ENCODE measurements around the gene TMEM130. TPM values are rescaled to one million over a fixed set of nuclear protein-coding genes. Genes with fewer than 3 reads are reported as not detected.
"Not testable (repeated sequence)": the region's sequence is repeated elsewhere in the genome, so short reads cannot be mapped to it uniquely, and the experiment has no call there.

Gene TMEM130
- total RNA-seq, 1 experiment from 2014 or later, result not detected

DNA sequence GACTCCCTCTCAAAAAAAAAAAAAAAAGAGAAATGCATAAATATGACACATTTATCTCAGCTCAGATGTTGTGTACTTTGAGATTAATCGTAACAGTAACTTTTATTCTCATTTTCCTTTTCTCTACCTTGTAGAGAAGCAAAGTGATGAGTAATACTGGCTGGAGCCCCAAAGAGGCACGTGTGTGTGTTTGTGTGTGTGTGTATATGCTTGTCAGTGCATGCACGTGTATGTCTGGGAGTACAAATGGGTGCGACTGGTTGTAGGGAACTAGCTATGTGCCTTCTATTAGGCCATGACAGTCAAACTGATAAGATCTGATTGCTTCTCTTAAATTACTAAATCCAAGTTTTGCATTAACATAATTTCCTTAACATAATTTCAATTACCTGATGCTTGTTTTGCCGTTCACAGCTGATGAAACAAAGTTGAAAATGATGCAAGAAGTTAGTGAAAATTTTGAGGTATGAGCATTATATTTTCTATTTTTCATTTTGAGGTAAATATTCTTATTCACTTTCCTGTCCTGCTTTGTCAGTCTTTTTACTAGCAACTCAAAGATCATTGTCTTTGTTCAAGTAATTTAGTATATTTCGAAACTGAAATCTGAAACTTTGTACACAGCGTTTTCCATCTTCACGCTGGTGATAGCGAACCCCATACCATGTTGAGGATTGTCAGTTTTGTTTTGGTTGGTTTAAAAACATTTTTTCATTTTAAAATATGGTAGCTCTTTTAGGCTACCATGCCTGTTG lies 11.9 kb upstream of the TMEM130 start:
- Histone ChIP-seq H3K27me3 (no peaks in the 10 kb centered on the region), H3K4me1 (no peaks in the 10 kb centered on the region), H3K27ac (no peak overlapping the region), H3K9me3 (replicated peaks) (no peaks in the 10 kb centered on the region), H3K36me3 (peaks cover 49% of the 10 kb centered on the region), H3K4me3 (no peak overlapping the region)
- no peak for DNase-seq

- H3K9me3 ChIP-seq (replicated peaks), result no peaks in the 10 kb centered on the region
- no peak overlapping the region for H3K27ac ChIP-seq
Measured at GRCh38 chr7:98880485-98880884, 10.7 kb upstream of the TMEM130 start.

DNA sequence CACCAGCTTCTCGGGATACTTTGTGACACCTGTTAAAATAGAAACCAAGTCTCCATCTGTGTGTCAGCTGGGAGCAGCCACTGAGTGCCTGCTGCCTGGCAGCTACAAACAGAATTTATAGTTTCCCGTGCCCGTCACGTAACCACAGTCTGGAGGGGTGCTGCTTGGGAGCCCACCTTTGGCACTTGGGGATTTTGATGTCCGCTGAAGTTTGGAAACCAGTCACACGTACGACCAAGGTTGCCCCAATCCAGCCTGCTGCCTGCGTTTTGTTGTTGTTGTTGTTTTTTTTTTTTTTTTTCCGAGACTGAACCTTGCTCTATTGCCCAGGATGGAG lies 10.1 kb upstream of the TMEM130 start:
- H3K27me3 ChIP-seq, result 0 out of 2 replicates have a peak, but pooled peaks cover 3% of the 10 kb centered on the region
- H3K27ac ChIP-seq, result no peak overlapping the region
- H3K4me3 ChIP-seq, result peak overlapping the region; percentile 92
- peaks cover 36% of the 10 kb centered on the region for H3K36me3 ChIP-seq
- no peak for DNase-seq
- H3K4me1 ChIP-seq, result no peaks in the 10 kb centered on the region
- H3K9me3 ChIP-seq (replicated peaks), result no peaks in the 10 kb centered on the region

More at GRCh38 chr7:98880485-98880884, 10.7 kb upstream of the TMEM130 start:
- Histone ChIP-seq H3K36me3 (peaks cover 41% of the 10 kb centered on the region), H3K4me3 (no peak overlapping the region), H3K27me3 (0 out of 2 replicates have a peak, but pooled peaks cover under 1% of the 10 kb centered on the region), H3K4me1 (no peaks in the 10 kb centered on the region)
- DNase-seq, result no peak

DNA sequence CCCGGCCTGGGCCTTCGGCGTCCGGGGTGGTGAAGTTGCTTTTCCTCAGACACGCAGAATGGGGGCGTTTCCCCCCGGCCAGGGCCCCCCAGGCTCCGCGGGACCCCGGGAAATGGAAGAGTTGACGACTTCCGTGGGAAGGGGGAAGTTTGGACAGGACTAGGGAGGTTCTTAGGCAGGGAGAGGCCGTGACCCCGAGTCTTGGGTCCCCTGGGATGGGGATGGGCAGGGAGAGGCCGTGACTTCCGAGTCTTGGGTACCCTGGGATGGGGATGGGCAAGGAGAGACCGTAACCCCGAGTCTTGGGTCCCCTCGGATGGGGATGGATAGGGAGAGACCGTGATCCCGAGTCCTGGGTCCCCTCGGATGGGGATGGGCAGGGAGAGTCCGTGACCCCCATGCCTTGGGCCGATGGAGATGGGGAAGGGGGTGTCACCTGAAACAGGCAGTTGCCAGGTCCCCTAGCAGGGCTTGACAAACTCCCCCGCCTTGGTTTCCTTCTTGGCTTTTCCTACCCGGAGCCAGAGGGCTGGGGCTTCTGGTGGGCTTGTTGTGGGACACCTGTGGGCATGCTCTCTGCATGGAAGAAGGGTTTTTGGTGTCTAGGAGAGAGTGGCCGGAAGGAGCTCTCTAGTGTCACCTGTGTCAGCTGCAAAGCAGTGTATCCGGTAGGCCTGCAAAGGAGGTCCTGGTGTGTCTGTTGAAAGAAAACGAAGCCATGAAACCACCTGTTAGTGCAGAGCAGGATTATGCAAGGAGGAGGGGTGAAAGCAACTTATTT lies 9.6 kb upstream of the TMEM130 start:
- H3K27ac ChIP-seq, result peak overlapping the region; percentile 72
- H3K36me3 ChIP-seq, result peaks cover 30% of the 10 kb centered on the region
- DNase-seq, result peak; percentile 33 to 65
- H3K4me1 ChIP-seq, result no peaks in the 10 kb centered on the region
- no peaks in the 10 kb centered on the region for H3K9me3 ChIP-seq (replicated peaks)
- peak overlapping the region; percentile 92 for H3K4me3 ChIP-seq
- 0 out of 2 replicates have a peak, but pooled peaks cover 3% of the 10 kb centered on the region for H3K27me3 ChIP-seq

DNA sequence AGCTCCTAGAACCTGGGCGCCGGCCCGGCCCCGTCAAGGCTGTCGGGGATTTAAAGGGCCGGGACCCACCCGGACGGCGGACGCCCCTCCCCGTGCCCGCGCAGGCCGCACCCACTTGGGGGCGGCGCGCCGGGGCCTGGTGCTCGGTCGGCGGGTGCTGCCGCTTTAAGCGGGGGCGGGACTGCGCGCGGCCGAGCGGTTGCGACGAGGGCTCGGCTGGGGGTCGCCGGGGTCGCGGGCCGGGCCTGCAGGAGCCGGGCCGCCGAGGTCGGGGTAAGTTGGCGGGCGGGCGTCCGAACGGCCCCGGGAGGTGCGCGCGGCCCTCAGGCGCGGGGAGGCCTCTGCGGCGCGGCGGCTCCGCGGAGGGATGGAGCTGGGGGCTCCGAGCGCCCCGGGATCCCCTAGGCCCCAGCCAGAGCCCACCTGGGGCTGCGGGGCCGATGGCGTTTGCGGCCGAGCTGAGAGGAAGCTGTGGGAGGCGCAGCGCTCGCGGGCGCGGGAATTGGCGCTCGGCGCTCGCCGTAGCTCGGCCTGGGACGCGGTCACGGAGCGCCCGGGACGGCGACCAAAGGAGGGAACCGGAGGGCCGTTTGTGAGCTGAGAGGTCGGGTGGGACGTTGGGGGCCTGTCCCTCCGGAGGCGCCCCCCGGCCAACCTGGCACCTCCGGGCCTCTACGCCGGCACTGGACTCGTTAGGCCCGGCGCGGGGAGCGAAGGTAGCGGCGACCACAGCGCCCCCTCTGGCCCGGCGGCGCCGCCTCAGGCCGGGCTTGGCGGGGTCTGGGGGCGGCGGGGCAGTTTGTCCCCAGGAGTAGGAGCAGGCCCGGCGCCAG lies 8.8 kb upstream of the TMEM130 start, which contains the start of gene TRRAP:
TSS of gene TRRAP (plus strand) at position 168 of the 833 bp plus-strand sequence. CDS start 2,619 bp downstream, outside the sequence.
- H3K27me3 ChIP-seq, result 0 out of 2 replicates have a peak, but pooled peaks cover 3% of the 10 kb centered on the region
- peaks cover 24% of the 10 kb centered on the region for H3K36me3 ChIP-seq
- H3K4me3 ChIP-seq, result peak within 1 kb of the TSS; percentile 92
- peak within 1 kb of the TSS; percentile 72 for H3K27ac ChIP-seq
- H3K9me3 ChIP-seq (replicated peaks), result no peaks in the 10 kb centered on the region
- no peaks in the 10 kb centered on the region for H3K4me1 ChIP-seq
- peak; percentile 69 to 75 for DNase-seq

GRCh38 chr7:98877692-98878364 lies 8.0 kb upstream of the TMEM130 start:
- DNase-seq, result no peak
- no peaks in the 10 kb centered on the region for H3K9me3 ChIP-seq (replicated peaks)
- peak overlapping the region; percentile 92 for H3K4me3 ChIP-seq
- peaks cover 16% of the 10 kb centered on the region for H3K36me3 ChIP-seq
- H3K27me3 ChIP-seq, result 0 out of 2 replicates have a peak, but pooled peaks cover 3% of the 10 kb centered on the region
- no peaks in the 10 kb centered on the region for H3K4me1 ChIP-seq
- no peak overlapping the region for H3K27ac ChIP-seq

DNA sequence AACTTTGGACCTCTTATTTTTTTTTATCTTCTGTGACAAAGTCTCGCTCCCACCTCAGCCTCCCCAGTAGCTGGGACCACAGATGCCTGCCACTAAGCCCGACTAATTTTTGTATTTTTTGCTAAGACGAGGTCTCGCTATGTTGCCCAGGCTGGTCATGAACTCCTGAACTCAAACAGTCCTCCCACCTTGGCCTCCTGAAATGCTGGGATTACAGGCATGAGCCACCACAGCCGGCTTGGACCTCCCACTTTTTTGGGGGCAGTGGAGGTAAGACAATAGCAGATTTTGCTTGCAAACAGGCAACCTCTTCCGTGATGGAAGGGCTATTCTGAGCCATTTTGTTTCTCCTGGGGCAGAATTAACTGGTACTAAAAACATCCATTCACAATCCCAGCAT lies 7.3 kb upstream of the TMEM130 start:
- no peaks in the 10 kb centered on the region for H3K9me3 ChIP-seq (replicated peaks)
- H3K4me3 ChIP-seq, result no peak overlapping the region
- no peak overlapping the region for H3K27ac ChIP-seq
- no peaks in the 10 kb centered on the region for H3K4me1 ChIP-seq
- 0 out of 2 replicates have a peak, but pooled peaks cover 3% of the 10 kb centered on the region for H3K27me3 ChIP-seq
- DNase-seq, result no peak
- H3K36me3 ChIP-seq, result peaks cover 12% of the 10 kb centered on the region

DNA sequence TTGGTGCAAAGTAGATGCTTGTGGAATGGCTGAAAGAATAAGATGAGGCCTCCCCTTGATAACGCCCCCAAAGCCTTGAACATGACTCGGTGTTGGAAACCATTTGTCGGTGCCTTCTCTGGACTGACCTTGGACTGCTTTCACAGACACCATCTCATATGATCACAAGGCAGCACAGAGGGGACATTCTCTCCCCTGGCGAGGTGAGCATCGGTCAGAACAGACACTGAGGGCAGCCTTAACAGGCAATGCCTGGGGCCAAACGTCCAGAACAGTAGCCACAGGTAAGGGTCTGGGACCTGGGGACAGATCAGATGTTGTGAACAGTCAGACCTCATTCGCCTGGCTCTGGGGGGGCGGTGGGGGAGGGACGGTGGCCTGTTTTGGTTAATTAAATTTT lies 5.7 kb upstream of the TMEM130 start:
- Histone ChIP-seq H3K4me3 (no peak overlapping the region), H3K9me3 (replicated peaks) (no peaks in the 10 kb centered on the region), H3K36me3 (no peaks in the 10 kb centered on the region; the same call in 1 of the 2 replicates), H3K27ac (no peak overlapping the region), H3K4me1 (no peaks in the 10 kb centered on the region), H3K27me3 (peaks cover 8% of the 10 kb centered on the region; the same call in 1 of the 2 replicates)
- no peak for DNase-seq

DNA sequence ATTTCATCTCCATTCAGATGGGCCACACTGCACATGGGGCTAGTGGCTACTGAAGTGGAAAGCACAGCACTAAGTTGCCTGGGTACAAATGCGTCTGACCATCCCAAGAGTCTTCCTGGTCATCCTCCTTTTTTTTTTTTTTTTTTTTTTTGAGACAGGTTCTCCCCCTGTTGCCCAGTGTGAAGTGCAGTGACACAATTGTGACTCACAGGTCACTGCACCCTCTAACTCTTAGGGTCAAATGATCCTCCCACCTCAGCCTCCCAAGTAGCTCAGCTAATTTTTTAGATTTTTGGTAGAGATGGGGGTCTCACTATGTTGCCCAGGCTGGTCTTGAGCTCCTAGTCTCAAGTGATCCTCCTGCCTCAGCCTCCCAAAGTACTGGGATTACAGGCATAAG lies 5.1 kb upstream of the TMEM130 start:
- Histone ChIP-seq H3K9me3 (replicated peaks) (no peaks in the 10 kb centered on the region), H3K4me3 (no peak overlapping the region), H3K27me3 (peaks cover 8% of the 10 kb centered on the region; the same call in 1 of the 2 replicates), H3K27ac (no peak overlapping the region), H3K36me3 (no peaks in the 10 kb centered on the region), H3K4me1 (no peaks in the 10 kb centered on the region)
- DNase-seq, result no peak

DNA sequence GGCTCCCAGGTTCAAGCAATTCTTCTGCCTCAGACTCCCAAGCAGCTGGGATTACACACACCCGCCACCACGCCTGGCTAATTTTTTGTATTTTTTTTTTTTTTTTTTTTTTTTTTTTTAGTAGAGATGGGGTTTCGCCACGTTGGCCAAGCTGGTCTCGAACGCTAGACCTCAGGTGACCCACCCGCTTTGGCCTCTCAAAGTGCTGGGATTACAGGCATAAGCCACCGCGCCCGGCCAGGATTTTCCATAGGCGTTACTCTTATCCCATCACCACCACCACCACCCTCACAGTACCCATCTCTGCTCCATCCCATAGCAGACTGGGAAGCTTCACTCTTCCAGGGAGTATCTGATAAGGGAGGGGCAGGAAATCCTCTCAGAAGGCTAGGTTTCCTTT lies 3.8 kb upstream of the TMEM130 start:
- H3K36me3 ChIP-seq; H3K27me3 ChIP-seq; DNase-seq; H3K27ac ChIP-seq; H3K4me3 ChIP-seq; H3K4me1 ChIP-seq; H3K9me3 ChIP-seq (replicated peaks): not testable (repeated sequence)

- H3K9me3 ChIP-seq (replicated peaks), result no peaks in the 10 kb centered on the region
- DNase-seq, result peak in 1 of 2 experiments; percentile 28
Measured at GRCh38 chr7:98872328-98872924, 2.6 kb upstream of the TMEM130 start.

DNA sequence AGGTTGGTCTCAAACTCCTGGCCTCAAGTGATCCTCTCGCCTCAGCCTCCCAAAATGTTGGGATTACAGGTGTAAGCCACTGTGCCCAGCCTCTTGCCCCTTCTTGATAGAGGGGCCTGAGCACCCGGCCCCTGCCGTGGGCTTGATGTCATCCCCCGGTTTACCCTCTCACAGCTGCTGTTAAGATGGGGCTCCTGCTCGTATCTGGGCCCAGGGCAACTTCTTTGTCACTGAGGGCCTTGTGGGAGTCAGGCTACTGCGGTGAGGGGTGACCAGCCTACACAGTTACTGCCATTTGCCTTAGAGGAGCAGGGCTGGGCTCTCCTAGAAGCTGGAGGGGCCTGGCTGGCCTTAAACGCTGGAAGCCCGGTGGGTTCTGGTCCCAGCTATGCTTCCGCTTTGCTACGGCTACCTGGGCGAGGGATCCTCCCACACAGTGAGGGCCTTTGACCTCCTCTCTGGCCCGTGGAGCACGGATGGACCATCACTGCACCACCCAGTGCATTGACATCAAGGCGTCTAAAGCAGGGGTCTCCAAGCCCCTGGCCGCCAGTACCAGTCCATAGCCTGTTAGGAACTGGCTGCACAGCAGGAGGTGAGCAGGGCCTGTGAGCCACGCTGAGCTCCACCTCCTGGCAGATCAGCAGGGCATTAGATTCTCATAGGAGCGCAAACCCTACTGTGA lies 1.1 kb upstream of the TMEM130 start:
- Histone ChIP-seq H3K4me3 (no peak overlapping the region), H3K9me3 (replicated peaks) (no peaks in the 10 kb centered on the region), H3K4me1 (peaks cover 2% of the 10 kb centered on the region; the same call in 1 of the 2 replicates), H3K27ac (no peak overlapping the region), H3K36me3 (no peaks in the 10 kb centered on the region), H3K27me3 (peaks cover 8% of the 10 kb centered on the region; the same call in 1 of the 2 replicates)
- DNase-seq, result no peak

More at GRCh38 chr7:98872328-98872924, 2.6 kb upstream of the TMEM130 start:
- Histone ChIP-seq H3K27me3 (peaks cover 8% of the 10 kb centered on the region; the same call in 1 of the 2 replicates), H3K4me1 (no peaks in the 10 kb centered on the region), H3K27ac (no peak overlapping the region), H3K36me3 (no peaks in the 10 kb centered on the region), H3K4me3 (no peak overlapping the region)

DNA sequence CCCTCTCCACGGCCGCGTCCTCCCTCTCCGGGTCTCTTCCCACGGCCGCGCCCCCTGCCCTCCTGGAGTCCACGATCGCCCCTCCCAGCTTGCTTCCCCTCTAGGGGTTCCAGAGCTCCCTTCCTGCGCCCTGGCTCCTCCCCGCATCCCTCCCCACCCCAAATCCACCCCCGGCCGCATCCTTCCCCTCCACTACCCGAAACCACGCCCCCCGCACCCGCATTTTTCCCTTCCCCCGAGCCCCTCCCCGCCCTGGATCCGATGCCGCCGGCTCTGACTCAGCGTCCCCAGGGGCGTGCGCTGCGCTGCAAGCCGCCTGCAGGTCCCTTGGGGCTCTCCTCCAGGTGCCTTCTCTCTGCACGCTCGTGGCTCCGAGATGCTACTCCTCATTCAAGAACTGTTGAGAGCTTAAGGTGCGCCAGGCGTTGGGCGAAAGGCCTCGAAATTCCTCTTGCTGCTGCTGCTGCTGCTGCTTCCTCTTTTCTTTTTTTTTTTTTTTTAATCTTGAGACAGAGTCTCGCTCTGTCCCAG lies 372 bp upstream of the TMEM130 start:
- no peak overlapping the region for H3K4me3 ChIP-seq
- H3K27ac ChIP-seq, result no peak overlapping the region
- H3K36me3 ChIP-seq, result no peaks in the 10 kb centered on the region
- H3K9me3 ChIP-seq (replicated peaks), result no peaks in the 10 kb centered on the region
- DNase-seq, result no peak
- peaks cover 10% of the 10 kb centered on the region; the same call in 1 of the 2 replicates for H3K4me1 ChIP-seq
- H3K27me3 ChIP-seq, result peaks cover 4% of the 10 kb centered on the region; the same call in 1 of the 2 replicates
